NCI-H510A treated with DMSO at 0.1 percent for 48 hours (cell line): ENCODE data around the gene DVL1.
"Not testable (repeated sequence)": the region's sequence is repeated elsewhere in the genome, so short reads cannot be mapped to it uniquely, and the experiment has no call there.

Experiments
- DNase-seq: peaks from one replicate; lab custom pipeline; 2025; lab: John Stamatoyannopoulos, UW

Gene DVL1

GRCh38 chr1:1349256-1350012, at the start of gene DVL1:
Gene DVL1 (minus strand): TSS chr1:1349418. CDS start chr1:1349065, 353 bp downstream.
- DNase-seq: peak; percentile 86

- DNase-seq: no peak
Measured at GRCh38 chr1:1398677-1399186, 49.5 kb upstream of the DVL1 start.

GRCh38 chr1:1397839-1398523, 48.8 kb upstream of the DVL1 start:
- peak; percentile 29 for DNase-seq

- no peak for DNase-seq
Measured at GRCh38 chr1:1395166-1395565, 45.9 kb upstream of the DVL1 start.

GRCh38 chr1:1394116-1394515, 44.9 kb upstream of the DVL1 start:
- no peak for DNase-seq

- DNase-seq: no peak
Measured at GRCh38 chr1:1393428-1393827, 44.2 kb upstream of the DVL1 start.

- DNase-seq: no peak
Measured at GRCh38 chr1:1393014-1393413, 43.8 kb upstream of the DVL1 start.

GRCh38 chr1:1391225-1391624, 42.0 kb upstream of the DVL1 start:
- no peak for DNase-seq

- no peak for DNase-seq
Measured at GRCh38 chr1:1390675-1391074, 41.5 kb upstream of the DVL1 start.

GRCh38 chr1:1388078-1388472, 38.9 kb upstream of the DVL1 start:
- no peak for DNase-seq

GRCh38 chr1:1387098-1388077, 38.2 kb upstream of the DVL1 start:
- no peak for DNase-seq

- no peak for DNase-seq
Measured at GRCh38 chr1:1385931-1386330, 36.7 kb upstream of the DVL1 start.

GRCh38 chr1:1385339-1385738, 36.1 kb upstream of the DVL1 start:
- DNase-seq: not testable (repeated sequence)

- DNase-seq: no peak
Measured at GRCh38 chr1:1381294-1381693, 32.1 kb upstream of the DVL1 start.

- DNase-seq: no peak
Measured at GRCh38 chr1:1380860-1381259, 31.6 kb upstream of the DVL1 start.

GRCh38 chr1:1377540-1378205, 28.5 kb upstream of the DVL1 start:
- DNase-seq: no peak

GRCh38 chr1:1376551-1377226, 27.5 kb upstream of the DVL1 start:
- DNase-seq: no peak

- peak; percentile 100 for DNase-seq
Measured at GRCh38 chr1:1374929-1375662, 25.9 kb upstream of the DVL1 start, which contains the start of gene AURKAIP1. Gene AURKAIP1 (minus strand): TSS chr1:1375207. CDS start chr1:1374756, 451 bp downstream.

GRCh38 chr1:1374589-1374928, 25.3 kb upstream of the DVL1 start:
- DNase-seq: no peak
